ENCODE data around the gene KCTD2. TPM values are rescaled to one million over a fixed set of nuclear protein-coding genes. Genes with fewer than 3 reads are reported as not detected.
A peak's percentile ranks its signal among the peaks of the same experiment; 100 is the strongest.

The KCTD2 gene
- total and polyA plus RNA-seq, 9 of the 15 experiments (the other 6 are each of a cell fraction or from before 2014, with no cell fraction given): 1.7 to 32.9 (median 15.8) TPM

GRCh38 chr17:75012346-75013091 is 34.5 kb upstream of the KCTD2 start, which contains the start of gene MRPL58 (continued):
- TF ChIP-seq ZNF282 (CRISPR knock-in tag; IDR thresholded peaks at IDR 0.05) (no peak), PBX2 (CRISPR knock-in tag; IDR thresholded peaks at IDR 0.05; ENCODE audit: low read depth) (no peak), PBX2 (tag; conservative IDR thresholded peaks at IDR 0.05; ENCODE audit: low read depth) (no peak), FOXJ3 (CRISPR knock-in tag; IDR thresholded peaks at IDR 0.05) (no peak), MAFG (tag; conservative IDR thresholded peaks at IDR 0.05) (no peak), SOX6 (IDR thresholded peaks at IDR 0.05) (peak; percentile 35; the same call in 1 of the 2 replicates), ZNF75A (CRISPR knock-in tag; IDR thresholded peaks at IDR 0.05) (no peak), DNMT1 (IDR thresholded peaks at IDR 0.05) (no peak), HDGF (IDR thresholded peaks at IDR 0.05) (no peak), KDM4B (IDR thresholded peaks at IDR 0.05; ENCODE audit: borderline replicate concordance in 2 of 2, low read depth in 1 of 2) (peak in 1 of 2 experiments; percentile 87; a peak in 1 of 4 replicates), TSHZ1 (CRISPR knock-in tag; IDR thresholded peaks at IDR 0.05) (no peak), MCM7 (IDR thresholded peaks at IDR 0.05) (no peak), XRCC4 (IDR thresholded peaks at IDR 0.05; ENCODE audit: extremely low read depth, insufficient read depth, insufficient read length) (no peak), ZNF324 (CRISPR knock-in tag; IDR thresholded peaks at IDR 0.05) (no peak)
- TF ChIP-seq, protein P1, sequence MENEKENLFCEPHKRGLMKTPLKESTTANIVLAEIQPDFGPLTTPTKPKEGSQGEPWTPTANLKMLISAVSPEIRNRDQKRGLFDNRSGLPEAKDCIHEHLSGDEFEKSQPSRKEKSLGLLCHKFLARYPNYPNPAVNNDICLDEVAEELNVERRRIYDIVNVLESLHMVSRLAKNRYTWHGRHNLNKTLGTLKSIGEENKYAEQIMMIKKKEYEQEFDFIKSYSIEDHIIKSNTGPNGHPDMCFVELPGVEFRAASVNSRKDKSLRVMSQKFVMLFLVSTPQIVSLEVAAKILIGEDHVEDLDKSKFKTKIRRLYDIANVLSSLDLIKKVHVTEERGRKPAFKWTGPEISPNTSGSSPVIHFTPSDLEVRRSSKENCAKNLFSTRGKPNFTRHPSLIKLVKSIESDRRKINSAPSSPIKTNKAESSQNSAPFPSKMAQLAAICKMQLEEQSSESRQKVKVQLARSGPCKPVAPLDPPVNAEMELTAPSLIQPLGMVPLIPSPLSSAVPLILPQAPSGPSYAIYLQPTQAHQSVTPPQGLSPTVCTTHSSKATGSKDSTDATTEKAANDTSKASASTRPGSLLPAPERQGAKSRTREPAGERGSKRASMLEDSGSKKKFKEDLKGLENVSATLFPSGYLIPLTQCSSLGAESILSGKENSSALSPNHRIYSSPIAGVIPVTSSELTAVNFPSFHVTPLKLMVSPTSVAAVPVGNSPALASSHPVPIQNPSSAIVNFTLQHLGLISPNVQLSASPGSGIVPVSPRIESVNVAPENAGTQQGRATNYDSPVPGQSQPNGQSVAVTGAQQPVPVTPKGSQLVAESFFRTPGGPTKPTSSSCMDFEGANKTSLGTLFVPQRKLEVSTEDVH (IDR thresholded peaks at IDR 0.05; ENCODE audit: low read depth, partially characterized antibody): peak; percentile 71
